HG03060 (cell line): Measurements from ENCODE around the gene SOX9.
"Not testable (repeated sequence)": the region's sequence is repeated elsewhere in the genome, so short reads cannot be mapped to it uniquely, and the experiment has no call there.

Experiments used
- ATAC-seq: cut with Tn5 transposase; IDR thresholded peaks from one replicate; pipeline ENCODE4 v1.9.1; 2021; ENCODE audit warnings: low read depth, moderate number of reproducible peaks; ENCODE audit not compliant: unreplicated experiment

The SOX9 gene

DNA sequence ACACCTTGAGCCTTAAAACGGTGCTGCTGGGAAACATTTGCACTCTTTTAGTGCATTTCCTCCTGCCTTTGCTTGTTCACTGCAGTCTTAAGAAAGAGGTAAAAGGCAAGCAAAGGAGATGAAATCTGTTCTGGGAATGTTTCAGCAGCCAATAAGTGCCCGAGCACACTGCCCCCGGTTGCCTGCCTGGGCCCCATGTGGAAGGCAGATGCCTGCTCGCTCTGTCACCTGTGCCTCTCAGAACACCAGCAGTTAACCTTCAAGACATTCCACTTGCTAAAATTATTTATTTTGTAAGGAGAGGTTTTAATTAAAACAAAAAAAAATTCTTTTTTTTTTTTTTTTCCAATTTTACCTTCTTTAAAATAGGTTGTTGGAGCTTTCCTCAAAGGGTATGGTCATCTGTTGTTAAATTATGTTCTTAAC lies 4.4 kb downstream of the SOX9 start:
- no peak for ATAC-seq

DNA sequence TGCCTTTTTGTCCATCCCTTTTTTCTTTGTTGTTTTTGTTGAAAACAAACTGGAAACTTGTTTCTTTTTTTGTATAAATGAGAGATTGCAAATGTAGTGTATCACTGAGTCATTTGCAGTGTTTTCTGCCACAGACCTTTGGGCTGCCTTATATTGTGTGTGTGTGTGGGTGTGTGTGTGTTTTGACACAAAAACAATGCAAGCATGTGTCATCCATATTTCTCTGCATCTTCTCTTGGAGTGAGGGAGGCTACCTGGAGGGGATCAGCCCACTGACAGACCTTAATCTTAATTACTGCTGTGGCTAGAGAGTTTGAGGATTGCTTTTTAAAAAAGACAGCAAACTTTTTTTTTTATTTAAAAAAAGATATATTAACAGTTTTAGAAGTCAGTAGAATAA lies 4.9 kb downstream of the SOX9 start:
- ATAC-seq = no peak

DNA sequence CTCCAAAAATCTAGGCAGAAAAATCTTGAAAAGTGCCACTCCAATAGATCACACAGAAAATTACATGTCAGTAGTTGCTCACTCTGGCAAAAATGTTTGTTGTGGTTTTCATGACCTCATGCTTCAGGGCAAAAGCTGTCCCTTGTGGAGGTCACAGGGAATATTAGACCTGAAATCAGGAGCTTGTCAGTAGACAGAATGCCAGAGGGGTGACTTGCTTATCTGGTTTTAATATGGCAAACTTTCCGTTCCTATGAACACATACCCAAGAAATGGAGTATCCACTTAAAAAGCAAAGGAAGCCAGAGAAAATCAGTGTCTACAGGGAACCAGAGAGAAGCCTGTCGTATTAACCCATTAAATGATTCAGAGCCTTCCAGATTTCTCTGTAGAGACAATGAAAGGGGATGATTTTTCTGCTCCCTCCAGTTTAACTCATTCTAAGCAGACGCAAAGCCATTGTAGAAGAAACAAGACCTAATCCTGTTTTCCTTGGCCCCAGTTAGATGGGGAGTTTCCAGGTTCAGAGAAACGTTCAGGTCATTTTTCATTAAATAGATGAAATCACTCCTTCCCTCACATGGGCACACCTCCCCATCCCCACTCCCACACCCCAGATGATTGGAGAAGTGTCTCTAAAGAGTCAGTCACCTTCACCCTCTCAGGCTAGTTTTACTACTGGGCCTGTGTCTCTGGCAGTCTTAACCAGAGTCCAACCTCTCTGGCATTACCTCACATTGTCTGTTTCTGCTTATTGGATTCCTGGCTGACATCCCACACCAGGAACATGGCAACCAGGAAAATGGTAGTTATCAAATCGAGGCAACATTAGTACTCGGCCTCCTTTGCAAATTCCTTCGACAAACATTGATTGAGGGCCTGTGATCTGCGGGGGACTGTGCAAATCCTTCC lies 6.0 kb downstream of the SOX9 start:
- no peak for ATAC-seq

DNA sequence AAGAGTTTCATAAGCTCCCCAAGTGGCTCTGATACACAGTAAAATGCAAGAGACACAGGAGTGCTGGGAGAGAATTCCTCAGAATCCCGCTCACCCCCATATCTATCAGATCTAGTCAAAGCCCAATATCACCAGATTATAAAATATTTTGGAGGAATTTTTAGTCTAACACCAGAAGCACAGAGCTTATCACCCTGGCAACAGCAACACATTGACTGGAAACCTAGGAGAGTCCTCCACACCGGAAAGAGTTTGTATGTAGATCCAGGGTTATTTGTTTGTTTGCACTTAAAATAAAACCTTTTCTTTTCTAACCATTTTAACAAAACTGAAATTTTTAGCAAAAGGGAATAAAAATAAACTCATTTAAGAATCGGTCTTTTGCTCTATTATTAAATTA lies 7.2 kb downstream of the SOX9 start:
- no peak for ATAC-seq

DNA sequence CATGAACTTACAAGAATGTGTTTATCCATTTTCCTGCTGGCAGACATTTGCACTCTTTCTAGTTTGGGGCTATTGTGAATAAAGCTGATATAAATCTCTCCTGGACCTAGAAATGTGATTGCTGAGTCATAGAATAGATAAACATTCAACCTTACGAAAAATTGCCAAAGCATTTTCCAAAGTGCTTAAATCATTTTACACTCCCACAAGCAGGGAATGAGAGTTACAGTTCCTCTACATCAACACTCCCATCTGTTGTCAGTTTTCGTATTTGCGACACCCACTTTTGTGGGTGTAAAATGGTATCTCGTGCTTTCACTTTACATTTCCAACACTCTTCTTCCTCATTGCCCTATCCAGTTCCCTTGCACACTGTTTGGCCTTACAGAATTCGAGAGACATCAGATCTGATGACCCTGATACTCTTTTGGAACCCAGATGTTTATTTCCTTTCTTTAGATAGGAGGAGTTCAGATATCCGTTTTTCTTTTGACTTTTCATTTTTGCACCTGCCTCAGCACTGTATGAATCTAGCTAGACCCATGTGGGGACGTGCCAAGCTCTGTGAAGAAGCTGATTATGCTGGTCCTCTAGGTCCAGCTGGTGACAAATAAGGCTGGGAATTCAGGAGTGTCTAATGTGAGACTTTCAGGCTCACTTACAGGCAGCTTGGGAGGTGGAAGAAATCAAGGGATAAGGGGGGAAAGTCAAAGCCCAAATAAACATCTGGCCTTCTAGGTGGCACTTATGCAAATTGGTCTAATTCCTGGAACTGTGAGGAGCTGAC lies 14.0 kb downstream of the SOX9 start:
- no peak for ATAC-seq

DNA sequence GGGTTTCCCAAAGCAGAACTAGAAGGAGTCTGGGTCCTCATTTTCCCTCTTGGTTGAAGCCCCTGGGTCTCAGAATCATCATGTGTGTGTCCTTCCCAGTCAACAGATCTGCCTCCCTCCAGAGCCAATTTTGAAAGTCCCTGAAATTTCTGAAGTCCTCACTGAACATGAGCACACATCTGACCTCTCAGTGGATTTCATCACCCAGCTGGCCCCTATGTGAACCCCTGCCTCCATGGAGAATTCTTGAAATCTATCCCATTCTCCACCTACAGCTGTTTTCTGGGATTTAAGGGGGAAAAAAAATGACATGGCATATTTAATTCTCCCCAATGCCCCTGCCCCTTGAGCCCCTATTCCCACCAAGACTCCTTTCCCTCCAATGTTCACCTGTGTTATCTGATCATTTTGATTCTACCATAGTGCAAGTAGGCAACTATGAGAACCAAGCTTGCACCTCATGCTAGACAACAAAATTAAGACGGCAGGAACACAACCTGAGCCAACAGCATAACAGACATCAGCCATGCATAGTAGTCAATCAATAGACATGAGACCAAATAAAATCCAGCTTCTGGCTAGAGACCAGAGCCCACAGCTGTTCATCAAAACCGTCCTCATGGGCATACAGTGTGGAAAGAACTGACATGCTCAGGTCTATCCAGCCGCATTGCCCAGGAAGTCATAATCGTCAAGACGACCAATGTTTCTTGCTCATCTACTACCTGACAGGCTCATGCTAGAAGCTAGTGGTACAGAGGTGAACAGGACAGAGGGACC lies 14.9 kb downstream of the SOX9 start:
- no peak for ATAC-seq

DNA sequence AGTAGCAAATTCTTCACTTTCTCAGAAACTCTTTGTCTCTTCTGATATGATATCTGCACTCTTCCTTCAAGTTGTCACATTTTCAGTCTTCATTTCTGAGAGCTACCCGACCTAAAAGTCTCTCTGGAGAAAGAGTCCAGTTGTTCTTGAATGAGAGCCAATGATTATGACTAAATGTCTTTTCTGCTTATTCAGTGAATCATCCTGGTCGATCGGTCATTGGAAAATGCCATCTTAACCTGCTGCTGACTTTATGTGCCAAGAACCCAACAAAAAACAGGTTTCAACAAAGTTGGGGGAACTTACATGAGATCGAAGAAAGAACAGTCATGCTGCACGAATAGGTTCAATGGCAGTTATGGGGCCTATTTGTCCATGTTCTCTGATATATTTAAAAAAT lies 15.9 kb downstream of the SOX9 start:
- no peak for ATAC-seq

DNA sequence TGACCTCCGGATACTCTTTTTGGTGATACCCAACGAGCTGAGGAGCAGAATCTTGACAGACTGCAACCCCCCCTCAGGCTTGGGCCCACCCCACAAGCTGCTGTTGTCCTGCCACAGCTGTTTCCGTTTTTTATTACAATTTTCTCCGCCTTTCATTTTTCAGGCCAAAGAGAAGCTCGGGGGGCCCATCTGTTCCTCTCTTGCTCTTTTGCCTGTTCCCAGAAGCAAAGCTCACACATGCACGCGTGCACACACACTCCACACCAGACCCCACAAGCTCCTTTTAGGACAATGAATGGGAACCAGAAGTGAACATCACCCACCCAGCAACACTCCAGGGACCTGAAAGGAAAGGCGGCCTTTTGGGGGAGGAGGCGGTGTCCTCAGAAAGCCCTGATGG lies 16.3 kb downstream of the SOX9 start:
- ATAC-seq = no peak

DNA sequence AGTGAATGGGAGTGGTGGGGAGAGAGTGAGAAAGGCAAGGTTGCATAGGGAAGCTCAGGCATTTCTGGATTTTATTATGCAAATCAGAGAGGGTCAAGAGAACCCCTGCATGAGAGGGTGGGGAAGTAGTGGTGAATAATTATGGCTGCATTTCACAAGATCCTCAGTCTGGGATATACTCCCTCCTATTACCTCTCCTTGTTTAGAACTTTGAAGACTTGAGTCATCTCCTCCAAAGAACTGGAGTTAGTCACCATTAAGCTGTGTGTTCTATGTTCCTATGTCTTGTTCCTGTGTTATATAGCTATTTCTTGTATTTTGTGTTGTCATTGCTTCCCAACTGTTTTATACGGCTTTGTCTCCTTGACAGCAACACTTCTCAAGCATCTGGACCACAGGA lies 18.4 kb downstream of the SOX9 start:
- ATAC-seq = no peak

DNA sequence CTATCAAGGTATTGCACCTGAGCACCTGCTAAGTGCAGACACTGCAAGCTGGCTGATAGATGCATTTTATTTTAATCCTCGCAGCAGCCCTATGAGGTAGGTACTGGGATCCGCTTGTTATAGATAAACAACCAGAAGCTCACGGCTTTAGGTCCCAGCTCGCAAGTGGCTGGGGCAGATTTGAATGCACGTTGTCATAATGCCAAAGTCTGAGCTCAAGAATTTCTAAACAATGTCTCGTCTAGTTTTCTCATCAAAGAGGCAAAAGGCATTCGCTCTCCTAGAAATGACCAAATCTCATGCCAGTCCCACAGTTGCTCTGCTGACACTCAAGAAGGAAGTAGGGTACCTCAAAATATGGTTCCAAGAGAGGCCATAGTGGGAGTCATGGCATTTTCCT lies 20.5 kb downstream of the SOX9 start:
- no peak for ATAC-seq

DNA sequence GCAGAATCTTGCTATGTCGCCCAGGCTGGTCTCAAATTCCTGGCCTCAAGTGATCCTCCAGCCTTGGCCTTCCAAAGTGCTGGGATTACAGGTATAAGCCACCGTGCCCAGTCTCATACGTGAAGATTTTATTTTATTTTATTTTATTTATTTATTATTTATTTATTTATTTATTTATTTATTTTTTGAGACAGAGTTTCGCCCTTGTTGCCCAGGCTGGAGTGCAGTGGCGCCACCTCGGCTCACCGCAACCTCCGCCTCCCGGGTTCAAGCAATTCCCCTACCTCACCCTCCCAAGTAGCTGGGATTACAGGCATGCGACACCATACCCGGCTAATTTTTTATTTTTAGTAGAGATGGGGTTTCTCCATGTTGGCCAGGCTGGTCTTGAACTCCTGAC lies 21.3 kb downstream of the SOX9 start:
- not testable (repeated sequence) for ATAC-seq

DNA sequence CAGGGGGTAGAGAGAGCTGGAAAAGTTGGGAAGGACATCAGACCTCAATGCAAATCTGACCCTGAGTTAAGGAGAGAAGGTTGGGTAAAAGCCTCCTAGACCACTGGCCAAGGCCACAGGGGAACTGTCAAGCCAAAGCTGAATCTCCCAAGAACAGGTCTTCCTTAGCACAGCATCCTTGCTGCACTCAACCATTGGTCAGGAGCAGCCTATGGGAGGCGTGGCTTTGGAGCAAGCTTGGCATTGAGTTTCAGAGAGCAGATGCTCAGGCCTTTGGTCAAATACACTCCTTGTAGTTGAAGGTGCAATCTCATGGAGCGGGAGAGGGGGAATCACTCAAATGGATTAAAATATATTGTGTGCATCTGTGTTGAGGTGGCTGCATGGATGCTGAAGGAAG lies 21.8 kb downstream of the SOX9 start:
- ATAC-seq = no peak

DNA sequence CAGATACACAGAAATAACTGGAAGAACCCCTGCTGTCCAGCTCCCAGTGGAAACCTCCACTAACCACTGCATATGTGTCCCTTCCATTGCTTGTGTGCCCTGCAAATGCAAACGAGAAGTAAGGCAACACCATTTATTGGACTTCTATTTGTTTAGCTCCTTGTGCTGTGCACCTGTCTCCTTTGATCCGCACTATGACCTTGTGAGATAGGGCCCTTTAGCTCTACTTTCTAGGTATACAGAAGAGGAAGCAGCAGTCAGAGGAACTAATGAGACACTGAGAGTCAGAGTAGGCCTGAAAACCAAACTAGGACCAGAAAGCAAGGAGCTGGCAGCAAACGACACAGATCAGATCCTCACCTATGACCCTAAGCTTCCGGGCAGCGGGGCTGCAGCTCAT lies 22.4 kb downstream of the SOX9 start:
- ATAC-seq = no peak

DNA sequence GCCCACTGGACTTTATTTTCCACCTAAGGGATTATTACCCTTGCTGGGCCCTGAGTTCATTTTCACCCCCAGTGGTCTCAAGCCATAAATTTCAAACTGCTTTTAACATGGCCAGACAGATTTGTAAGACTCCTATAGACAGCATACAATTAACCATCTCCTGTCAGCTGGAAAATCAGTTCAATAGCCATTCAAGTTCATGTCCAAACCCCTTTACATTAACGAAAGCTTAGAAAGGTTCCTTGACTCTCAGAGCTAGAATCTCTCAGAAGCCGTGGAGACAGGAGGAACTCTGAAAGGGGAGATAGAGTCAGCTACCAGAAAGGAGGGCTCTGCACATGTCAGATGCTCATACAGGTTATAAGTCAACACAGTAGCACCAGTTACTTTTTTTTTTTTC lies 23.3 kb downstream of the SOX9 start:
- no peak for ATAC-seq

DNA sequence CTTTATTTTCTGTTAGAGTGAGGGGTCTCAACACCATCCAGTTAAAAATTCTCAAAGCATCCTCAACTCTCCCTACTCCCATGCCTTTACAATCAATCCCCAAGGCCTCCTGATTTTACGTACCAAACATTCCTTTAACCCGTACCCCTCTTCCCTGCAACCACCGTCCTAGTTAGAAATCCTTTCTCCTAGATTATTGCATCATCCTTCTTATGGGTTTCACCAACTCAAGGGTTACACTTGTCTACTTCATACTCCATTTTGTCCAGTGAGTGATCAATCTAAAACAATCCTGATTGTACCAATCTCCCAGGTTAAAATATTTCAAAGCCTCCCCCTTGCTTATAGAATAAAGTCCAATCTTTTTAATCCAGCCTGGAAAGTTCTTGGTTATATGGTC lies 24.7 kb downstream of the SOX9 start:
- no peak for ATAC-seq

DNA sequence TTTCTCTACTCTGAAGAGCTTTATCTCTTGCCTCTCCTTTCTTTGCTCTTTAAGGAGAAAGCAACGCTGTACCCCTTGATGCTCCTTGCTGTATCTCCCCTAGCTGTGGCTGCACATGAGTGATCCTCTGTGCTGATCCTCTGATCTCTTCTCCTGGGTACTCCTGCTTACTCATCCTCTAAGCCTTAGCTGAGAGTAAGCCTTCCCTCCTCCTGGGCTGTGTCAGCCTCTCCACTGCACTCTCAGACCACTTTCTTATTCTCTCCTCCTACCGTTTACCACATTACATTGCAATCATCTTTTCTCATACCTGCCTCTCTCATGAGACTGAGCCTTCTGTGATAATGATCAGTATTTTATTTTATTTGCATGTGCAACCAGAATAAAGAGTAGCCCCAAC lies 25.1 kb downstream of the SOX9 start:
- ATAC-seq = no peak

DNA sequence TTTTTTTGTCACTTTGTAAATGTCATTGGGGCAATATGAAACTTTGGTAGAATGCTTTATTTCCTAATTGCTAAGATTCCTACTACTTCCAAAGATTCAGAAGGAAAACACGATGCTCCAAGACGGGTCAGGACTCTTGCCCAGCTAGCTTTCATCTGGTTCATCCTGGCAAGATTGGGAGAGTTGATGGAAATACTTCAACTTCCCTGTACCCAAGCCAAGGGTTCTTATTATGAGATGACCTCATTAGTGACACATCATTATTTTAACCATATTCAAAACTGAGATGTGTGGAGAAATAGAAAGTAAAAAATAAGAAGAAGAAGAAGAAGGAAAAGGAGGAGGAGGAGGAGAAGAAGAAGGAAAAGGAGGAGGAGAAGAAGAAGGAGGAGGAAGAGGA lies 25.6 kb downstream of the SOX9 start:
- ATAC-seq = no peak

DNA sequence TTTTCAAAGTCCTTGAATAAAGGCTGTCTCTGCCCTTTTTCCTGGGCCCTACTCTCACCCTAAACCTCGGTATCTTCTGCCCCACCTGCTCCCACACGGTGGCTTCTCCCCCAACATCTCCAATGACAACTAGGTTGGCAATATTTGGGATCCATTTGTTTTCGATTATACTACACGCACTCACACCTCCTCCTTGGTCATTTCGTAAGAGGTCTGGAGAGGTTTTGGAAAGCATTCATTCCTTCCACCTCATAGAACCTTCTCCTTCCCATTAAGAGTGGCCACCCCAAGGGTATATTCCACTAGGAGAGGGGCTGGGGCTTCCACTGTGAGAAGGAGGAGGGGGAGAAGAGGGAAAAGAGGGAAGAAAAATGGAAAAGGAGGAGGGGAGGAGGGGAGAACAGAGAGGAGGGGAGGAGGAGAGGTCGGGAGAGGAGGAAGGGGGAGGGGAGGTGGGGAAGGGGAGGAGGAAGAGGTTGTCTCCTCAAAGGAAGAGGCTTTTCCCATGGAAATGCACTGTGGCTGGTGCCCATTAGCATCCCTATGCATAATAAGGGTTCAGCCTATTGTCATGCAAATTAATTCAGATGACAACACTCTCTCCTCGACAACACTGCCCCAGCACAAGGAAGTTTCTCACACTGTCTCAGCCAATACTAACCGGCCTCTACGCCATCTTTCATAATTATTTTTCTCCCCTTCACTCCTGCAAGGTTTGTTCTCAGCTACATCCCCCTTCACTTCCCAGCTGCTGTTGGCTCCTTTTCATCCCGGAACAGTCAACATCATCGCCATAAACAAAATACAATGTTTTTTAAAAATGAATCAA lies 30.0 kb downstream of the SOX9 start:
- no peak for ATAC-seq

DNA sequence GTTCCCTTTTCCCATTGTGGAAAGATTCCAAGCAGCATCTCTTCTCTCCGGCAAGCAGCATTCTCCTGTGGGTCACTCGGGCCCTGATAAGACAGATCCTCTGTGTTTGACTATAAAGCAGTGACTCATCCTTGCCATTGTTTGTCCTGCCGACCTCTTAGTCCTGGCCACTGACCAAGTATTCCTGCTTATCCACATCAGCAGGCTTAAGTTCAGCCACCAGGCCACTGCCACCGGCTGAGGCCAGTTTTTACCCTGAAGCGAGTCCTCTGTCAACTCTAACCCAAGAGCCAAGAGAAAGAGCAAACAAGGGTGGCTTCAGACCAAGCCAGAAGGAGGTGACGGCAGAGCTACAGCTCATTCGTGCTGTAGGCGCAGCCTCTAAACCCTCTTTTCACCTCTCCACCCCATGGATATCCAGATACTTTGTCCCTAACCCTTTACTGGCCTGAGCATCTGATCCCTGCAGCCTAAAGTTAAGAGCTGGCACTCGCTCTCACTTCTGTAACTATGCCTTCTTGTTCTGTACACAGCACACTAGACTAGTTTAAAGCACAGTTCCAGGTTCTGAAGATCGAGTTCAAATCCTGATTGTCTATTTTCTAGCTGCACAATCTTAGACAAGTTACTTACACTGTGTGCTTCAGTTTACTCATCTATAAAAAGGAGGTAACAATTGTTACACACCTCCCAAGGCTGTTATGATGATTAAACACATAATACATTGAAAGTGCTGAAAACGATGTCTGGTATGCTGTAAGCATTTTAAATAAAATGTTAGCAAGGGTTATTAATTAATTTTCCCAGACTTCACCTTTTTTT lies 31.0 kb downstream of the SOX9 start:
- ATAC-seq = no peak
